H9 (cell line): Measurements from ENCODE around the gene DOCK1. TPM values are rescaled to one million over a fixed set of nuclear protein-coding genes. Genes with fewer than 3 reads are reported as not detected.

Source experiments
- DNase-seq: peaks from one replicate; pipeline ENCODE4 v3.0.0-alpha.2; 2017
- H2AFZ ChIP-seq: one replicate; pipeline ENCODE4 v1.6.1; 2013; ENCODE audit warnings: mild to moderate bottlenecking, low read length, control low read depth, moderate library complexity
- H2AK5ac ChIP-seq: 2 replicates; pipeline ENCODE4 v1.6.1; 2013; ENCODE audit warnings: low read length, control low read depth, mixed read lengths; ENCODE audit not compliant: insufficient read length
- H2BK120ac ChIP-seq: one replicate; pipeline ENCODE4 v1.6.1; 2013; ENCODE audit warnings: low read depth, mild to moderate bottlenecking, low read length, control low read depth, inconsistent platforms; ENCODE audit not compliant: poor library complexity, severe bottlenecking
- H2BK12ac ChIP-seq: 2 replicates; pipeline ENCODE4 v1.6.1; 2013; ENCODE audit warnings: low read length, control low read depth, mixed read lengths, low read depth; ENCODE audit not compliant: insufficient read length
- H2BK15ac ChIP-seq: 2 replicates; pipeline ENCODE4 v1.6.1; 2013; ENCODE audit warnings: low read depth, low read length, control low read depth
- H2BK20ac ChIP-seq: one replicate; pipeline ENCODE4 v1.6.1; 2013; ENCODE audit warnings: low read depth, mild to moderate bottlenecking, low read length, control low read depth, inconsistent platforms; ENCODE audit not compliant: poor library complexity, severe bottlenecking
- H2BK5ac ChIP-seq: 2 replicates; pipeline ENCODE4 v1.6.1; 2013; ENCODE audit warnings: low read length, control low read depth, mixed read lengths; ENCODE audit not compliant: insufficient read length
- H3K14ac ChIP-seq: 2 replicates; pipeline ENCODE4 v1.6.1; 2013; ENCODE audit warnings: low read length, control low read depth; ENCODE audit not compliant: insufficient read depth
- H3K18ac ChIP-seq: 2 replicates; pipeline ENCODE4 v1.6.1; 2013; ENCODE audit warnings: low read depth, mild to moderate bottlenecking, mixed read lengths, low read length, control low read depth; ENCODE audit not compliant: insufficient read length
- H3K23ac ChIP-seq: 2 replicates; pipeline ENCODE4 v1.6.1; 2013; ENCODE audit warnings: low read length, control low read depth, mixed read lengths, low read depth; ENCODE audit not compliant: insufficient read length
- H3K23me2 ChIP-seq: 2 replicates; pipeline ENCODE4 v1.6.1; 2013; ENCODE audit warnings: low read depth, mild to moderate bottlenecking, mixed read lengths, low read length, control low read depth; ENCODE audit not compliant: insufficient read length, poor library complexity, severe bottlenecking
- H3K27ac ChIP-seq: 2 replicates; pipeline ENCODE4 v1.5.1; 2013; ENCODE audit warnings: low read length, control low read depth, mixed read lengths, low read depth; ENCODE audit not compliant: insufficient read length
- H3K27me3 ChIP-seq: 2 replicates; pipeline ENCODE4 v1.6.1; 2013; ENCODE audit warnings: low read length, control low read depth, inconsistent platforms; ENCODE audit not compliant: insufficient read depth
- H3K4ac ChIP-seq: 2 replicates; pipeline ENCODE4 v1.6.1; 2013; ENCODE audit warnings: low read depth, mild to moderate bottlenecking, control low read depth, inconsistent platforms, low read length, moderate library complexity
- H3K4me1 ChIP-seq: 2 replicates; pipeline ENCODE4 v1.6.1; 2013; ENCODE audit warnings: low read length, control low read depth, inconsistent platforms; ENCODE audit not compliant: insufficient read depth
- H3K4me2 ChIP-seq: 2 replicates; pipeline ENCODE4 v1.6.1; 2013; ENCODE audit warnings: low read length, control low read depth, mixed read lengths; ENCODE audit not compliant: insufficient read length, insufficient read depth
- H3K56ac ChIP-seq: 2 replicates; pipeline ENCODE4 v1.6.1; 2013; ENCODE audit warnings: low read depth, mild to moderate bottlenecking, mixed read lengths, low read length, control low read depth; ENCODE audit not compliant: insufficient read length
- H3K79me1 ChIP-seq: 2 replicates; pipeline ENCODE4 v1.6.1; 2013; ENCODE audit warnings: low read depth, mild to moderate bottlenecking, moderate library complexity, low read length, control low read depth, inconsistent platforms; ENCODE audit not compliant: insufficient read depth, poor library complexity, severe bottlenecking
- H3K79me2 ChIP-seq: 2 replicates; pipeline ENCODE4 v1.6.1; 2013; ENCODE audit warnings: low read length, control low read depth, inconsistent platforms; ENCODE audit not compliant: insufficient read depth
- H3K9ac ChIP-seq: 2 replicates; pipeline ENCODE4 v1.6.1; 2013; ENCODE audit warnings: low read length, control low read depth, mixed read lengths; ENCODE audit not compliant: insufficient read length; ENCODE audit errors: extremely low read depth
- H3K9me3 ChIP-seq: one replicate; pipeline ENCODE4 v1.6.1; 2013; ENCODE audit warnings: low read depth, low read length, inconsistent platforms; ENCODE audit not compliant: control insufficient read depth
- H3T11ph ChIP-seq: one replicate; pipeline ENCODE4 v1.6.1; 2013; ENCODE audit warnings: mild to moderate bottlenecking, low read length, control low read depth, inconsistent platforms
- H4K20me1 ChIP-seq: one replicate; pipeline ENCODE4 v1.6.1; 2013; ENCODE audit not compliant: control insufficient read depth, insufficient read length, insufficient read depth
- H4K5ac ChIP-seq: 2 replicates; pipeline ENCODE4 v1.6.1; 2013; ENCODE audit warnings: low read depth, mild to moderate bottlenecking, mixed read lengths, low read length, control low read depth; ENCODE audit not compliant: insufficient read length
- H4K8ac ChIP-seq: replicated peaks from 2 replicates; pipeline ENCODE4 v1.6.1; 2013; ENCODE audit warnings: low read length, control low read depth, mixed read lengths, low read depth; ENCODE audit not compliant: insufficient read length
- H4K91ac ChIP-seq: 2 replicates; pipeline ENCODE4 v1.6.1; 2013; ENCODE audit warnings: low read depth, mild to moderate bottlenecking, moderate library complexity, mixed read lengths, low read length, control low read depth; ENCODE audit not compliant: insufficient read length
- H3K27ac Mint-ChIP-seq, 3 experiments: 2 replicates in 2 of 3; 3 replicates in 1 of 3; pipeline ENCODE4 v1.8.0; 2020 to 2021; ENCODE audit warnings: mixed read lengths in 3 of 3, mild to moderate bottlenecking in 1 of 3, moderate library complexity in 1 of 3
- H3K27me3 Mint-ChIP-seq: 2 replicates; pipeline ENCODE4 v1.8.0; 2021; ENCODE audit warnings: low read depth, mild to moderate bottlenecking, moderate library complexity, mixed read lengths
- H3K36me3 Mint-ChIP-seq, 3 experiments: 2 replicates in 2 of 3; 3 replicates in 1 of 3; pipeline ENCODE4 v1.8.0; 2020 to 2021; ENCODE audit warnings: low read depth in 3 of 3, mixed read lengths in 3 of 3; ENCODE audit not compliant: insufficient read depth in 1 of 3
- H3K4me1 Mint-ChIP-seq, 2 experiments: 2 replicates each; pipeline ENCODE4 v1.8.0; 2020; ENCODE audit warnings: mixed read lengths in 2 of 2
- H3K4me3 Mint-ChIP-seq, 2 experiments: 2 replicates in 1 of 2; 3 replicates in 1 of 2; pipeline ENCODE4 v1.8.0; 2020 to 2021; ENCODE audit warnings: mild to moderate bottlenecking in 2 of 2, mixed read lengths in 2 of 2, moderate library complexity in 1 of 2
- H3K9me3 Mint-ChIP-seq, 2 experiments: 2 replicates in 1 of 2; 3 replicates in 1 of 2; pipeline ENCODE4 v1.8.0; 2020; ENCODE audit warnings: mild to moderate bottlenecking in 2 of 2, mixed read lengths in 2 of 2, moderate library complexity in 1 of 2
- CTCF ChIP-seq: fragments of 200-600 bp; sonication (generic); conservative IDR thresholded peaks from 3 replicates; pipeline ENCODE4 v1.8.0; 2021; ENCODE audit warnings: antibody characterized with exemption, mild to moderate bottlenecking
- WGBS: extraction: QIAGEN DNeasy Blood & Tissue Kit; methylation state at CpG from one replicate; pipeline ENCODE4 v1.1.7; 2013; ENCODE audit warnings: missing lambda C conversion rate, low lambda C conversion rate, mixed read lengths; ENCODE audit not compliant: insufficient read length; ENCODE audit errors: extremely low coverage; 5-methylcytosine and 5-hydroxymethylcytosine counted together
- total RNA-seq: library from RNA; stranded (reverse); gene quantifications from 2 replicates; pipeline ENCODE4 v1.2.1, GENCODE V29; 2021

DOCK1 gene
- total RNA-seq, 1 experiment from 2014 or later: 57.0 TPM

- H3K4ac ChIP-seq: no peak overlapping the region
- no peak overlapping the region for H2BK5ac ChIP-seq
- no peak overlapping the region for H3K18ac ChIP-seq
- no peak for TF ChIP-seq CTCF
- no peak overlapping the region for H4K8ac ChIP-seq
- Mint-ChIP-seq H3K36me3 (no peaks in the 10 kb centered on the region; a peak in 1 of 7 replicates), H3K27ac (no peak overlapping the region), H3K9me3 (no peaks in the 10 kb centered on the region), H3K27me3 (no peaks in the 10 kb centered on the region), H3K4me1 (peaks cover 0 to 8% of the 10 kb centered on the region in 2 experiments; a peak in 3 of 4 replicates), H3K4me3 (no peak overlapping the region)
- no peaks in the 10 kb centered on the region for H3K79me1 ChIP-seq
- H3K27ac ChIP-seq: no peak overlapping the region
- no peak overlapping the region for H2BK20ac ChIP-seq
- no peak overlapping the region for H3K14ac ChIP-seq
- H4K91ac ChIP-seq: no peak overlapping the region
- H3K56ac ChIP-seq: no peak overlapping the region
- no peak overlapping the region for H2AK5ac ChIP-seq
- no peak overlapping the region for H3K9ac ChIP-seq
- DNase-seq: no peak
- no peaks in the 10 kb centered on the region for H3K27me3 ChIP-seq
- no peak overlapping the region for H2BK120ac ChIP-seq
- H4K20me1 ChIP-seq: no peaks in the 10 kb centered on the region
- H3K4me2 ChIP-seq: no peak overlapping the region
- H2BK12ac ChIP-seq: no peak overlapping the region
- no peaks in the 10 kb centered on the region for H3K9me3 ChIP-seq
- no peak overlapping the region for H2BK15ac ChIP-seq
- H3K79me2 ChIP-seq: no peaks in the 10 kb centered on the region
- no peak overlapping the region for H4K5ac ChIP-seq
- WGBS: no CpG with 5 or more reads among the region's 2 CpGs
- H3K23ac ChIP-seq: no peak overlapping the region
- no peaks in the 10 kb centered on the region for H3K23me2 ChIP-seq
- H3T11ph ChIP-seq: no peak overlapping the region
- H3K4me1 ChIP-seq: no peaks in the 10 kb centered on the region
- no peak overlapping the region for H2AFZ ChIP-seq
Measured at GRCh38 chr10:127158662-127159061, 253.4 kb downstream of the DOCK1 start.
